Endothelial cell of umbilical vein (primary cell): Measurements from ENCODE around the gene OR5M8. TPM values are rescaled to one million over a fixed set of nuclear protein-coding genes. Genes with fewer than 3 reads are reported as not detected.

ENCODE experiments used
- BruUV-seq: library from RNA; stranded (reverse); fragments of 400-500 nt; replicated peaks from 2 replicates; lab custom pipeline; 2021; lab: Mats Ljungman, UMichigan
- CTCF ChIA-PET: fragments of 300-600, 350-600 bp; sonication (Branson Sonifier 250); formaldehyde crosslinking; loops from one replicate; lab custom pipeline; 2021; ENCODE audit warnings: antibody characterized with exemption, inconsistent platforms; lab: Charles Lee
- POLR2A ChIA-PET: fragments of 300-600, 350-600 bp; sonication (Branson Sonifier 250); formaldehyde crosslinking; loops from one replicate; lab custom pipeline; 2021; ENCODE audit warnings: antibody characterized with exemption, inconsistent platforms; lab: Charles Lee
- DNase-seq: peaks from one replicate; pipeline ENCODE4 v3.0.0-alpha.2; 2011; ENCODE audit warnings: low read depth, low spot score
- FAIRE-seq: peaks from 2 replicates; lab custom pipeline; 2011; peaks lifted over from hg19 to GRCh38; lab: Jason Lieb, UNC
- H2AFZ ChIP-seq: 2 replicates; pipeline ENCODE4 v1.6.0; 2012; ENCODE audit warnings: low read depth, low read length, control low read depth, inconsistent platforms
- H3K27ac ChIP-seq: 2 replicates; pipeline ENCODE4 v1.5.1; 2011; ENCODE audit warnings: low read depth, mild to moderate bottlenecking, control low read depth, low read length, moderate library complexity; ENCODE audit not compliant: insufficient read depth
- H3K27me3 ChIP-seq, 2 experiments: 2 replicates each; pipeline versions ENCODE4 v1.6.0 to v1.6.1; 2011; ENCODE audit warnings: low read length in 2 of 2, mixed read lengths in 1 of 2; ENCODE audit not compliant: control insufficient read depth in 2 of 2, insufficient read depth in 2 of 2
- H3K36me3 ChIP-seq, 2 experiments: 2 replicates in 1 of 2; 3 replicates in 1 of 2; pipeline ENCODE4 v1.5.1; 2011; ENCODE audit warnings: low read length in 2 of 2, mild to moderate bottlenecking in 1 of 2, moderate library complexity in 1 of 2; ENCODE audit not compliant: control insufficient read depth in 2 of 2, insufficient read depth in 2 of 2; ENCODE audit errors: extremely low read depth in 1 of 2
- H3K4me1 ChIP-seq: 3 replicates; pipeline ENCODE4 v1.5.1; 2011; ENCODE audit warnings: mild to moderate bottlenecking, low read length; ENCODE audit not compliant: control insufficient read depth, insufficient read depth; ENCODE audit errors: extremely low read depth
- H3K4me2 ChIP-seq: 2 replicates; pipeline ENCODE4 v1.6.1; 2011; ENCODE audit warnings: low read length, control low read depth, mixed read lengths; ENCODE audit not compliant: insufficient read depth
- H3K4me3 ChIP-seq, 3 experiments: fragments of 200-600 bp in 1 of 3; sonication (generic), shearing (Covaris generic) in 1 of 3; replicated peaks in 1 of 3; 2 replicates each; pipeline ENCODE4 v1.5.1; 2011 to 2016; ENCODE audit warnings: control low read depth in 3 of 3, low read length in 3 of 3, mild to moderate bottlenecking in 2 of 3, inconsistent platforms in 1 of 3, low read depth in 1 of 3, moderate library complexity in 1 of 3; ENCODE audit not compliant: insufficient read depth in 1 of 3
- H3K79me2 ChIP-seq: 2 replicates; pipeline ENCODE4 v1.6.0; 2012; ENCODE audit warnings: low read length, inconsistent platforms; ENCODE audit not compliant: control insufficient read depth, insufficient read depth
- H3K9ac ChIP-seq: replicated peaks from 2 replicates; pipeline ENCODE3; 2011; ENCODE audit warnings: low read length, control low read depth; ENCODE audit not compliant: insufficient read depth; ENCODE audit errors: extremely low read depth
- H3K9me1 ChIP-seq: replicated peaks from 3 replicates; pipeline ENCODE4 v1.6.0; 2011; ENCODE audit warnings: mild to moderate bottlenecking, low read length; ENCODE audit not compliant: control insufficient read depth, insufficient read depth; ENCODE audit errors: extremely low read depth
- H3K9me3 ChIP-seq: replicated peaks from 2 replicates; pipeline ENCODE4 v1.5.1; 2012; ENCODE audit warnings: low read length, inconsistent platforms; ENCODE audit not compliant: control insufficient read depth, insufficient read depth
- H4K20me1 ChIP-seq: replicated peaks from 2 replicates; pipeline ENCODE3; 2011; ENCODE audit warnings: mild to moderate bottlenecking, low read length; ENCODE audit not compliant: control insufficient read depth, insufficient read depth; ENCODE audit errors: extremely low read depth
- EZH2 ChIP-seq: IDR thresholded peaks from 2 replicates; pipeline ENCODE4 v1.6.1; 2012; ENCODE audit warnings: borderline replicate concordance, low read depth, mild to moderate bottlenecking, moderate library complexity, low read length, inconsistent platforms; ENCODE audit not compliant: severe bottlenecking
- FOS ChIP-seq: IDR thresholded peaks from 2 replicates; pipeline ENCODE4 v1.6.1; 2011; ENCODE audit warnings: mild to moderate bottlenecking, low read length, moderate library complexity, borderline replicate concordance; ENCODE audit not compliant: insufficient read depth
- MYC ChIP-seq: IDR thresholded peaks from one replicate; pipeline ENCODE4 v1.6.1; 2011; ENCODE audit warnings: mild to moderate bottlenecking, low read depth, low read length
- POLR2AphosphoS5 ChIP-seq: IDR thresholded peaks from 2 replicates; pipeline ENCODE4 v1.6.1; 2012; ENCODE audit warnings: low read depth, mild to moderate bottlenecking, control low read depth, low read length, moderate library complexity; ENCODE audit not compliant: insufficient read depth
- dilution Hi-C: fragments of 300-500 bp; cut with MboI; formaldehyde crosslinking; loops from one replicate; pipeline ENCODE4 v1.15.0; 2019; ENCODE audit warnings: low sequenced_read_pairs; ENCODE audit not compliant: extremely low pct_ligation_motif_present
- intact Hi-C: fragments of 100-400 bp; cut with micrococcal nuclease; formaldehyde crosslinking; loops from one replicate; pipeline ENCODE4 v1.10.0; 2022
- polyA plus RNA-seq, 4 experiments: library from polyadenylated mRNA; depleted of rRNA in 3 of 4; stranded (reverse) in 3 of 4; unstranded in 1 of 4; fragments of >200 nt; gene quantifications; 2 replicates each; pipeline versions ENCODE4 v1.2.1 to v1.2.3, GENCODE V29; 2011 to 2012; ENCODE audit warnings: missing spikeins in 1 of 4
- total RNA-seq: library from RNA; stranded (reverse); gene quantifications from 2 replicates; pipeline ENCODE4 v1.2.3, GENCODE V29; 2021
- TF ChIP-seq, protein P1 (sequence below): IDR thresholded peaks from 2 replicates; pipeline ENCODE4 v1.6.1; 2011; ENCODE audit not compliant: insufficient read depth, insufficient read length
- TF ChIP-seq, protein P2 (sequence below), 2 donors: IDR thresholded peaks; 1 replicate in 1 of 2; 2 replicates in 1 of 2; pipeline ENCODE4 v1.5.1; 2011; ENCODE audit warnings: low read length in 2 of 2, mild to moderate bottlenecking in 2 of 2, moderate library complexity in 2 of 2, control low read depth in 1 of 2, inconsistent platforms in 1 of 2, low read depth in 1 of 2; ENCODE audit not compliant: insufficient read depth in 1 of 2; ENCODE audit errors: extremely low read depth in 1 of 2

OR5M8 gene
- total and polyA plus RNA-seq, 2 donors (not counting 3 experiments of a cell fraction or from before 2014, with no cell fraction given): not detected

DNA sequence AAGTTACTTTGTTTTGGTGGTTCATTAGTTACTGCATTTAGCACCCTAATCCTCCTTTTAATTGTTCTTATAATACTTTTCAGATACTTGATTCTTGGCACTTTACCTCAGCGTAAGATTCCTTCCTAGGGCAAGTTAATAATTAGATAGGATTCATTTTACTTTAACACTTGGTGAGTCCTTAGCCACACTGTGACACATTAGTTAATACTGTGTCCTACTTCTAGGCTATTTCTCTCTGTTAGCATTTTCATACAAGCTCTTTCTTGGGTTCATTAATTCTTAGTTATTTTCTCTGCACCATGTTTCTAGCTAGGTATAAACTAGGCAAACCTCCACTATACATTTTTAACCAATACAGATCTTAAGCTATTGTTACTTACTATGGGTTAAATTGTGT lies 34.1 kb downstream of the OR5M8 start:
- H3K27me3 ChIP-seq: no peaks in the 10 kb centered on the region
- H3K27ac ChIP-seq: no peak overlapping the region
- DNase-seq (no peak), FAIRE-seq (no peak)
- H3K9ac ChIP-seq: no peak overlapping the region
- ChIA-PET CTCF (no interaction called here), POLR2A (no interaction called here)
- no peak overlapping the region for H3K4me2 ChIP-seq
- no peak overlapping the region for H3K4me3 ChIP-seq
- no peaks in the 10 kb centered on the region for H3K36me3 ChIP-seq
- no TSS peak for BruUV-seq
- dilution Hi-C loops (no loop called here), intact Hi-C loops (no loop called here)
- TF ChIP-seq, protein P1, sequence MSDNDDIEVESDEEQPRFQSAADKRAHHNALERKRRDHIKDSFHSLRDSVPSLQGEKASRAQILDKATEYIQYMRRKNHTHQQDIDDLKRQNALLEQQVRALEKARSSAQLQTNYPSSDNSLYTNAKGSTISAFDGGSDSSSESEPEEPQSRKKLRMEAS: no peak
- TF ChIP-seq MYC (no peak), EZH2 (no peak), POLR2AphosphoS5 (no peak), FOS (no peak)
- TF ChIP-seq, protein P2, sequence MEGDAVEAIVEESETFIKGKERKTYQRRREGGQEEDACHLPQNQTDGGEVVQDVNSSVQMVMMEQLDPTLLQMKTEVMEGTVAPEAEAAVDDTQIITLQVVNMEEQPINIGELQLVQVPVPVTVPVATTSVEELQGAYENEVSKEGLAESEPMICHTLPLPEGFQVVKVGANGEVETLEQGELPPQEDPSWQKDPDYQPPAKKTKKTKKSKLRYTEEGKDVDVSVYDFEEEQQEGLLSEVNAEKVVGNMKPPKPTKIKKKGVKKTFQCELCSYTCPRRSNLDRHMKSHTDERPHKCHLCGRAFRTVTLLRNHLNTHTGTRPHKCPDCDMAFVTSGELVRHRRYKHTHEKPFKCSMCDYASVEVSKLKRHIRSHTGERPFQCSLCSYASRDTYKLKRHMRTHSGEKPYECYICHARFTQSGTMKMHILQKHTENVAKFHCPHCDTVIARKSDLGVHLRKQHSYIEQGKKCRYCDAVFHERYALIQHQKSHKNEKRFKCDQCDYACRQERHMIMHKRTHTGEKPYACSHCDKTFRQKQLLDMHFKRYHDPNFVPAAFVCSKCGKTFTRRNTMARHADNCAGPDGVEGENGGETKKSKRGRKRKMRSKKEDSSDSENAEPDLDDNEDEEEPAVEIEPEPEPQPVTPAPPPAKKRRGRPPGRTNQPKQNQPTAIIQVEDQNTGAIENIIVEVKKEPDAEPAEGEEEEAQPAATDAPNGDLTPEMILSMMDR (IDR thresholded peaks at IDR 0.05; ENCODE audit: extremely low read depth in 1 of 2, insufficient read depth in 1 of 2, low read depth in 1 of 2, low read length in 2 of 2): no peak
- H4K20me1 ChIP-seq: no peaks in the 10 kb centered on the region
- no peak overlapping the region for H2AFZ ChIP-seq
- H3K79me2 ChIP-seq: no peaks in the 10 kb centered on the region
- no peaks in the 10 kb centered on the region for H3K9me1 ChIP-seq
- H3K4me1 ChIP-seq: no peaks in the 10 kb centered on the region
- peaks cover 4% of the 10 kb centered on the region for H3K9me3 ChIP-seq
